HepG2 (cell line): ENCODE data around the gene TXNDC11. TPM values are rescaled to one million over a fixed set of nuclear protein-coding genes. Genes with fewer than 3 reads are reported as not detected.

Experiments used
- CEBPZ ChIP-seq: IDR thresholded peaks from 2 replicates; pipeline ENCODE4 v1.6.1; 2012; ENCODE audit warnings: low read length, improper control_type of control experiment
- EHMT2 ChIP-seq: fragments of 200-600 bp; sonication (generic); IDR thresholded peaks from 2 replicates; pipeline ENCODE4 v1.7.0; 2017; ENCODE audit warnings: antibody characterized with exemption, low read depth, low read length, borderline replicate concordance
- ELF4 ChIP-seq: sonication (generic); formaldehyde crosslinking; IDR thresholded peaks from 2 replicates; pipeline ENCODE4 v1.5.0; 2020; ENCODE audit warnings: missing genetic modification reagents, mild to moderate bottlenecking, moderate library complexity, borderline replicate concordance
- ERF ChIP-seq: IDR thresholded peaks from 2 replicates; pipeline ENCODE4 v1.6.1; 2018; ENCODE audit warnings: missing biosample characterization, missing genetic modification reagents
- FOXO1 ChIP-seq: sonication (generic); formaldehyde crosslinking; IDR thresholded peaks from 2 replicates; pipeline ENCODE4 v1.4.0; 2020; ENCODE audit warnings: missing genetic modification reagents
- FOXP1 ChIP-seq, 2 experiments: fragments of 450-650 bp in 1 of 2; IDR thresholded peaks; 2 replicates each; pipeline ENCODE4 v1.6.1; 2017 to 2018; ENCODE audit warnings: antibody characterized with exemption in 1 of 2
- HNF1B ChIP-seq: sonication (generic); formaldehyde crosslinking; IDR thresholded peaks from 2 replicates; pipeline ENCODE4 v1.5.1; 2020; ENCODE audit warnings: mild to moderate bottlenecking, moderate library complexity, missing genetic modification reagents
- PBX2 ChIP-seq: IDR thresholded peaks from 2 replicates; pipeline ENCODE4 v1.6.1; 2016; ENCODE audit warnings: control low read depth
- PLRG1 ChIP-seq: fragments of 450-650 bp; conservative IDR thresholded peaks from 2 replicates; pipeline ENCODE4 v1.6.1; 2016
- POLR2AphosphoS2 ChIP-seq: IDR thresholded peaks from 2 replicates; pipeline ENCODE4 v1.6.1; 2011; ENCODE audit warnings: low read depth, low read length, improper control_type of control experiment
- RXRA ChIP-seq: sonication (generic); formaldehyde crosslinking; IDR thresholded peaks from 2 replicates; pipeline ENCODE4 v1.5.1; 2020; ENCODE audit warnings: missing genetic modification reagents
- SMAD1 ChIP-seq: sonication (generic); formaldehyde crosslinking; IDR thresholded peaks from 2 replicates; pipeline ENCODE4 v1.4.0; 2020; ENCODE audit warnings: missing genetic modification reagents, low read depth, mild to moderate bottlenecking, borderline replicate concordance
- THAP7 ChIP-seq: sonication (generic); formaldehyde crosslinking; IDR thresholded peaks from 2 replicates; pipeline ENCODE4 v1.8.1; 2023; ENCODE audit warnings: mild to moderate bottlenecking, missing genetic modification reagents
- TRAFD1 ChIP-seq: sonication (generic); formaldehyde crosslinking; IDR thresholded peaks from 2 replicates; pipeline ENCODE4 v1.5.1; 2020; ENCODE audit warnings: missing genetic modification reagents, mild to moderate bottlenecking, borderline replicate concordance
- U2AF2 ChIP-seq: fragments of 200-400 bp; formaldehyde crosslinking; IDR thresholded peaks from 2 replicates; pipeline ENCODE4 v1.6.1; 2017; ENCODE audit warnings: low read depth, mild to moderate bottlenecking, low read length
- ZNF10 ChIP-seq: sonication (generic); formaldehyde crosslinking; IDR thresholded peaks from 2 replicates; pipeline ENCODE4 v1.4.0; 2020; ENCODE audit warnings: mild to moderate bottlenecking, low read depth, missing genetic modification reagents, borderline replicate concordance
- ZNF704 ChIP-seq: sonication (generic); formaldehyde crosslinking; IDR thresholded peaks from 2 replicates; pipeline ENCODE4 v1.8.1; 2023; ENCODE audit warnings: mild to moderate bottlenecking, inconsistent platforms, moderate library complexity, missing genetic modification reagents, borderline replicate concordance
- ZNF850 ChIP-seq: sonication (generic); formaldehyde crosslinking; conservative IDR thresholded peaks from 2 replicates; pipeline ENCODE4 v1.9.0; 2021; ENCODE audit warnings: mild to moderate bottlenecking, missing genetic modification reagents
- polyA plus RNA-seq, 8 experiments: library from polyadenylated mRNA; depleted of rRNA in 3 of 8; stranded (reverse) in 7 of 8; unstranded in 1 of 8; fragments of >200 nt; fragmentation: Illumina TruSeq in 4 of 8; extraction: Trizol in 4 of 8; gene quantifications; 2 replicates each; pipeline versions ENCODE4 v1.2.1 to v1.2.3, GENCODE V29; 2011 to 2016; ENCODE audit warnings: low read depth in 4 of 8, missing spikeins in 1 of 8, mixed read lengths in 1 of 8; ENCODE audit not compliant: insufficient read depth in 1 of 8
- total RNA-seq, 5 experiments: library from RNA; depleted of rRNA; stranded (reverse); fragments of >200 nt; fragmentation: Illumina TruSeq; extraction: Trizol; gene quantifications; 2 replicates each; pipeline ENCODE4 v1.2.3, GENCODE V29; 2016; ENCODE audit warnings: low read depth in 1 of 5

The TXNDC11 gene
- total and polyA plus RNA-seq, 2 of the 13 experiments (the other 11 are each of a cell fraction or from before 2014, with no cell fraction given), result 74.9 to 123 TPM

GRCh38 chr16:11639925-11640899 lies 102.4 kb downstream of the TXNDC11 start (continued):
- TF ChIP-seq CEBPZ, result no peak
- no peak for TF ChIP-seq ZNF850
- 0 out of 2 replicates have a peak, but pooled peaks have one; percentile 50 for TF ChIP-seq HNF1B
- TF ChIP-seq TRAFD1, result no peak
- TF ChIP-seq RXRA (CRISPR knock-in tag), result no peak; the same call in 1 of the 2 replicates
- TF ChIP-seq PLRG1, result no peak
- no peak for TF ChIP-seq ERF (CRISPR knock-in tag)
- TF ChIP-seq ZNF704 (CRISPR knock-in tag), result no peak
- no peak for TF ChIP-seq U2AF2
- TF ChIP-seq THAP7, result no peak
- no peak for TF ChIP-seq POLR2AphosphoS2
- TF ChIP-seq FOXP1 (IDR thresholded peaks at IDR 0.05), result no peak
- peak; percentile 41; the same call in 1 of the 2 replicates for TF ChIP-seq FOXP1 (CRISPR knock-in tag; IDR thresholded peaks at IDR 0.05)
- TF ChIP-seq ZNF10 (CRISPR knock-in tag), result no peak
- no peak for TF ChIP-seq EHMT2
- TF ChIP-seq PBX2 (CRISPR knock-in tag), result peak; percentile 25; the same call in 1 of the 2 replicates
- no peak for TF ChIP-seq ELF4 (CRISPR knock-in tag)
- peak; percentile 91; the same call in 1 of the 2 replicates for TF ChIP-seq SMAD1 (CRISPR knock-in tag)
- no peak; the same call in 1 of the 2 replicates for TF ChIP-seq FOXO1 (CRISPR knock-in tag)
